Activated naive CD4-positive, alpha-beta T cell treated with anti-CD3 and anti-CD28 coated beads for 36 hours (primary cell): ENCODE data around the gene TELO2. TPM values are rescaled to one million over a fixed set of nuclear protein-coding genes. Genes with fewer than 3 reads are reported as not detected.

Source experiments
- CTCF ChIA-PET: fragments of 350-600 bp; sonication (Branson Sonifier 250); formaldehyde crosslinking; loops from one replicate; lab custom pipeline; 2021; ENCODE audit warnings: antibody characterized with exemption; lab: Charles Lee
- DNase-seq: peaks from one replicate; pipeline ENCODE4 v3.0.0-alpha.2; 2020
- H3K27ac Mint-ChIP-seq: one replicate; pipeline ENCODE4 v1.8.0; 2021; ENCODE audit warnings: mild to moderate bottlenecking, mixed read lengths
- H3K27me3 Mint-ChIP-seq: one replicate; pipeline ENCODE4 v1.8.0; 2021; ENCODE audit warnings: low read depth, mixed read lengths
- H3K36me3 Mint-ChIP-seq: one replicate; pipeline ENCODE4 v1.8.0; 2021; ENCODE audit warnings: low read depth, mixed read lengths
- H3K4me1 Mint-ChIP-seq: one replicate; pipeline ENCODE4 v1.8.0; 2021; ENCODE audit warnings: low read depth, mixed read lengths
- H3K4me3 Mint-ChIP-seq: one replicate; pipeline ENCODE4 v1.8.0; 2021; ENCODE audit warnings: mild to moderate bottlenecking, moderate library complexity, mixed read lengths
- H3K9me3 Mint-ChIP-seq: one replicate; pipeline ENCODE4 v1.8.0; 2021; ENCODE audit warnings: mixed read lengths
- intact Hi-C: fragments of 100-400 bp; cut with micrococcal nuclease; formaldehyde crosslinking; loops from one replicate; pipeline ENCODE4 v1.15.1; 2023
- total RNA-seq, 2 experiments: library from RNA; stranded (reverse); gene quantifications; one replicate each; pipeline ENCODE4 v1.2.3, GENCODE V29; 2021

Gene TELO2
- total RNA-seq, 2 experiments from 2014 or later: 68.1 to 76.1 TPM

- H3K9me3 Mint-ChIP-seq: no peaks in the 10 kb centered on the region
- peaks cover 3% of the 10 kb centered on the region for H3K4me1 Mint-ChIP-seq
- H3K4me3 Mint-ChIP-seq: no peak overlapping the region
- H3K27me3 Mint-ChIP-seq: no peaks in the 10 kb centered on the region
- no peak overlapping the region for H3K27ac Mint-ChIP-seq
- DNase-seq: no peak
- intact Hi-C loops: no loop called here
- CTCF ChIA-PET: no interaction called here
- peaks cover 7% of the 10 kb centered on the region for H3K36me3 Mint-ChIP-seq
These were observed 42.3 kb upstream of the TELO2 start for GRCh38 chr16:1450841-1451240.

GRCh38 chr16:1451702-1452392 is 41.3 kb upstream of the TELO2 start:
- CTCF ChIA-PET: no interaction called here
- Mint-ChIP-seq H3K27me3 (no peaks in the 10 kb centered on the region), H3K4me1 (peaks cover 3% of the 10 kb centered on the region), H3K27ac (no peak overlapping the region), H3K36me3 (peaks cover 7% of the 10 kb centered on the region), H3K9me3 (no peaks in the 10 kb centered on the region), H3K4me3 (no peak overlapping the region)
- no peak for DNase-seq
- intact Hi-C loops: no loop called here

GRCh38 chr16:1452530-1452929 is 40.6 kb upstream of the TELO2 start:
- Mint-ChIP-seq H3K4me1 (peaks cover 3% of the 10 kb centered on the region), H3K9me3 (no peaks in the 10 kb centered on the region), H3K27me3 (no peaks in the 10 kb centered on the region), H3K27ac (no peak overlapping the region), H3K36me3 (peaks cover 7% of the 10 kb centered on the region), H3K4me3 (no peak overlapping the region)
- intact Hi-C loops: no loop called here
- CTCF ChIA-PET: no interaction called here
- DNase-seq: no peak

- H3K4me3 Mint-ChIP-seq: no peak overlapping the region
- CTCF ChIA-PET: no interaction called here
- H3K9me3 Mint-ChIP-seq: no peaks in the 10 kb centered on the region
- peak overlapping the region; percentile 30 for H3K27ac Mint-ChIP-seq
- intact Hi-C loops: no loop called here
- peaks cover 3% of the 10 kb centered on the region for H3K4me1 Mint-ChIP-seq
- no peaks in the 10 kb centered on the region for H3K27me3 Mint-ChIP-seq
- H3K36me3 Mint-ChIP-seq: peaks cover 7% of the 10 kb centered on the region
- DNase-seq: no peak
These were observed 39.8 kb upstream of the TELO2 start for GRCh38 chr16:1453316-1453715.

GRCh38 chr16:1454561-1454960 is 38.6 kb upstream of the TELO2 start:
- intact Hi-C loops: no loop called here

GRCh38 chr16:1455190-1456171 is 37.7 kb upstream of the TELO2 start:
- peaks cover 7% of the 10 kb centered on the region for H3K4me1 Mint-ChIP-seq
- DNase-seq: no peak
- no peak overlapping the region for H3K27ac Mint-ChIP-seq
- CTCF ChIA-PET: interaction anchor here (0.6 kb wide), 1 partner anchor 17 kb away, joined by 4 read pairs; no protein-coding TSS in a partner anchor
- intact Hi-C loops: no loop called here
- H3K27me3 Mint-ChIP-seq: no peaks in the 10 kb centered on the region
- H3K36me3 Mint-ChIP-seq: peaks cover 4% of the 10 kb centered on the region
- no peak overlapping the region for H3K4me3 Mint-ChIP-seq
- no peaks in the 10 kb centered on the region for H3K9me3 Mint-ChIP-seq

More at GRCh38 chr16:1454561-1454960, 38.6 kb upstream of the TELO2 start:
- Mint-ChIP-seq H3K4me1 (peaks cover 7% of the 10 kb centered on the region), H3K36me3 (peaks cover 7% of the 10 kb centered on the region), H3K27me3 (no peaks in the 10 kb centered on the region), H3K9me3 (no peaks in the 10 kb centered on the region), H3K4me3 (no peak overlapping the region), H3K27ac (no peak overlapping the region)
- no peak for DNase-seq
- CTCF ChIA-PET: interaction anchor here (0.6 kb wide), 1 partner anchor 18 kb away, joined by 4 read pairs; no protein-coding TSS in a partner anchor

GRCh38 chr16:1456951-1457350 is 36.2 kb upstream of the TELO2 start:
- Mint-ChIP-seq H3K36me3 (peaks cover 5% of the 10 kb centered on the region), H3K4me1 (peaks cover 8% of the 10 kb centered on the region), H3K27me3 (no peaks in the 10 kb centered on the region), H3K27ac (no peak overlapping the region), H3K9me3 (no peaks in the 10 kb centered on the region), H3K4me3 (no peak overlapping the region)
- DNase-seq: no peak
- CTCF ChIA-PET: no interaction called here
- intact Hi-C loops: no loop called here

- intact Hi-C loops: no loop called here
- H3K36me3 Mint-ChIP-seq: peaks cover 6% of the 10 kb centered on the region
- CTCF ChIA-PET: no interaction called here
- H3K27ac Mint-ChIP-seq: no peak overlapping the region
- peaks cover 10% of the 10 kb centered on the region for H3K4me1 Mint-ChIP-seq
- H3K27me3 Mint-ChIP-seq: no peaks in the 10 kb centered on the region
- H3K9me3 Mint-ChIP-seq: no peaks in the 10 kb centered on the region
- no peak overlapping the region for H3K4me3 Mint-ChIP-seq
- DNase-seq: no peak
These were observed 35.5 kb upstream of the TELO2 start for GRCh38 chr16:1457489-1458245.

- Mint-ChIP-seq H3K27ac (no peak overlapping the region), H3K4me1 (peaks cover 10% of the 10 kb centered on the region), H3K27me3 (no peaks in the 10 kb centered on the region), H3K4me3 (no peak overlapping the region), H3K9me3 (no peaks in the 10 kb centered on the region), H3K36me3 (peaks cover 6% of the 10 kb centered on the region)
- intact Hi-C loops: no loop called here
- peak; percentile 30 for DNase-seq
- CTCF ChIA-PET: no interaction called here
These were observed 34.7 kb upstream of the TELO2 start for GRCh38 chr16:1458336-1458976.

GRCh38 chr16:1458977-1459341 is 34.2 kb upstream of the TELO2 start:
- no peak overlapping the region for H3K4me3 Mint-ChIP-seq
- H3K27ac Mint-ChIP-seq: no peak overlapping the region
- H3K9me3 Mint-ChIP-seq: no peaks in the 10 kb centered on the region
- no peak for DNase-seq
- H3K36me3 Mint-ChIP-seq: peaks cover 6% of the 10 kb centered on the region
- intact Hi-C loops: no loop called here
- H3K4me1 Mint-ChIP-seq: peaks cover 10% of the 10 kb centered on the region
- no peaks in the 10 kb centered on the region for H3K27me3 Mint-ChIP-seq
- CTCF ChIA-PET: no interaction called here

GRCh38 chr16:1459967-1460366 is 33.2 kb upstream of the TELO2 start:
- no peak overlapping the region for H3K4me3 Mint-ChIP-seq
- CTCF ChIA-PET: no interaction called here
- no peak overlapping the region for H3K27ac Mint-ChIP-seq
- H3K27me3 Mint-ChIP-seq: no peaks in the 10 kb centered on the region
- intact Hi-C loops: no loop called here
- peaks cover 5% of the 10 kb centered on the region for H3K36me3 Mint-ChIP-seq
- peaks cover 6% of the 10 kb centered on the region for H3K4me1 Mint-ChIP-seq
- DNase-seq: no peak
- H3K9me3 Mint-ChIP-seq: no peaks in the 10 kb centered on the region
